ENCODE results near the gene ZFR2.

DNA sequence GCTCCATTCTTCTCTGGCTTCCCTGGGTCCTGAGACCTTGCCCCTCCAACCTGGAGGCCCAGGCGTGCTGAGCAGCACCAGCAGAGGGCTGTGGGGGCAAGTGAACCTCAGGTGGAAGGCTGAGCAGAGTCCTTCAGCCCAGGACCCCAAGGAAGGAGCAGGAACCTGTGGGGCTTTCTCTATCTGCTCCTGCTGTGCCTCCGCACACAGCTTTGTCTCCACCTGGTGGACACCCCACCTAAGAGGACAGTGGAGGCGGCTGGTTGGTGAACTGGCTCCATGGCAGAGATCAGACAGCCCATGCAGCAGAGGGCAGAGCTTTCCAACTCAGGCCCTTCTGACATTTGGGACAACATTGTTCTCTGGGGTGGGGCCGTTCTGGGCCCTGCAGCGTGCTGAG is 19.7 kb downstream of the ZFR2 start:
- TF ChIP-seq YY1 (IDR thresholded peaks at IDR 0.05) (no peak), EGR1 (IDR thresholded peaks at IDR 0.05; ENCODE audit: low read depth in 2 of 2) (no peak), FOXA1 (IDR thresholded peaks at IDR 0.05) (no peak), GABPA (IDR thresholded peaks at IDR 0.05 in 1 of 2, conservative IDR thresholded peaks at IDR 0.05 in 1 of 2) (no peak)
- TF ChIP-seq, protein P1, sequence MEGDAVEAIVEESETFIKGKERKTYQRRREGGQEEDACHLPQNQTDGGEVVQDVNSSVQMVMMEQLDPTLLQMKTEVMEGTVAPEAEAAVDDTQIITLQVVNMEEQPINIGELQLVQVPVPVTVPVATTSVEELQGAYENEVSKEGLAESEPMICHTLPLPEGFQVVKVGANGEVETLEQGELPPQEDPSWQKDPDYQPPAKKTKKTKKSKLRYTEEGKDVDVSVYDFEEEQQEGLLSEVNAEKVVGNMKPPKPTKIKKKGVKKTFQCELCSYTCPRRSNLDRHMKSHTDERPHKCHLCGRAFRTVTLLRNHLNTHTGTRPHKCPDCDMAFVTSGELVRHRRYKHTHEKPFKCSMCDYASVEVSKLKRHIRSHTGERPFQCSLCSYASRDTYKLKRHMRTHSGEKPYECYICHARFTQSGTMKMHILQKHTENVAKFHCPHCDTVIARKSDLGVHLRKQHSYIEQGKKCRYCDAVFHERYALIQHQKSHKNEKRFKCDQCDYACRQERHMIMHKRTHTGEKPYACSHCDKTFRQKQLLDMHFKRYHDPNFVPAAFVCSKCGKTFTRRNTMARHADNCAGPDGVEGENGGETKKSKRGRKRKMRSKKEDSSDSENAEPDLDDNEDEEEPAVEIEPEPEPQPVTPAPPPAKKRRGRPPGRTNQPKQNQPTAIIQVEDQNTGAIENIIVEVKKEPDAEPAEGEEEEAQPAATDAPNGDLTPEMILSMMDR (IDR thresholded peaks at IDR 0.05; ENCODE audit: low read depth, low read length, missing input control), result peak; percentile 26
- TF ChIP-seq, protein P2, sequence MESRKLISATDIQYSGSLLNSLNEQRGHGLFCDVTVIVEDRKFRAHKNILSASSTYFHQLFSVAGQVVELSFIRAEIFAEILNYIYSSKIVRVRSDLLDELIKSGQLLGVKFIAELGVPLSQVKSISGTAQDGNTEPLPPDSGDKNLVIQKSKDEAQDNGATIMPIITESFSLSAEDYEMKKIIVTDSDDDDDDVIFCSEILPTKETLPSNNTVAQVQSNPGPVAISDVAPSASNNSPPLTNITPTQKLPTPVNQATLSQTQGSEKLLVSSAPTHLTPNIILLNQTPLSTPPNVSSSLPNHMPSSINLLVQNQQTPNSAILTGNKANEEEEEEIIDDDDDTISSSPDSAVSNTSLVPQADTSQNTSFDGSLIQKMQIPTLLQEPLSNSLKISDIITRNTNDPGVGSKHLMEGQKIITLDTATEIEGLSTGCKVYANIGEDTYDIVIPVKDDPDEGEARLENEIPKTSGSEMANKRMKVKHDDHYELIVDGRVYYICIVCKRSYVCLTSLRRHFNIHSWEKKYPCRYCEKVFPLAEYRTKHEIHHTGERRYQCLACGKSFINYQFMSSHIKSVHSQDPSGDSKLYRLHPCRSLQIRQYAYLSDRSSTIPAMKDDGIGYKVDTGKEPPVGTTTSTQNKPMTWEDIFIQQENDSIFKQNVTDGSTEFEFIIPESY (IDR thresholded peaks at IDR 0.05), result no peak
- TF ChIP-seq, protein P3, sequence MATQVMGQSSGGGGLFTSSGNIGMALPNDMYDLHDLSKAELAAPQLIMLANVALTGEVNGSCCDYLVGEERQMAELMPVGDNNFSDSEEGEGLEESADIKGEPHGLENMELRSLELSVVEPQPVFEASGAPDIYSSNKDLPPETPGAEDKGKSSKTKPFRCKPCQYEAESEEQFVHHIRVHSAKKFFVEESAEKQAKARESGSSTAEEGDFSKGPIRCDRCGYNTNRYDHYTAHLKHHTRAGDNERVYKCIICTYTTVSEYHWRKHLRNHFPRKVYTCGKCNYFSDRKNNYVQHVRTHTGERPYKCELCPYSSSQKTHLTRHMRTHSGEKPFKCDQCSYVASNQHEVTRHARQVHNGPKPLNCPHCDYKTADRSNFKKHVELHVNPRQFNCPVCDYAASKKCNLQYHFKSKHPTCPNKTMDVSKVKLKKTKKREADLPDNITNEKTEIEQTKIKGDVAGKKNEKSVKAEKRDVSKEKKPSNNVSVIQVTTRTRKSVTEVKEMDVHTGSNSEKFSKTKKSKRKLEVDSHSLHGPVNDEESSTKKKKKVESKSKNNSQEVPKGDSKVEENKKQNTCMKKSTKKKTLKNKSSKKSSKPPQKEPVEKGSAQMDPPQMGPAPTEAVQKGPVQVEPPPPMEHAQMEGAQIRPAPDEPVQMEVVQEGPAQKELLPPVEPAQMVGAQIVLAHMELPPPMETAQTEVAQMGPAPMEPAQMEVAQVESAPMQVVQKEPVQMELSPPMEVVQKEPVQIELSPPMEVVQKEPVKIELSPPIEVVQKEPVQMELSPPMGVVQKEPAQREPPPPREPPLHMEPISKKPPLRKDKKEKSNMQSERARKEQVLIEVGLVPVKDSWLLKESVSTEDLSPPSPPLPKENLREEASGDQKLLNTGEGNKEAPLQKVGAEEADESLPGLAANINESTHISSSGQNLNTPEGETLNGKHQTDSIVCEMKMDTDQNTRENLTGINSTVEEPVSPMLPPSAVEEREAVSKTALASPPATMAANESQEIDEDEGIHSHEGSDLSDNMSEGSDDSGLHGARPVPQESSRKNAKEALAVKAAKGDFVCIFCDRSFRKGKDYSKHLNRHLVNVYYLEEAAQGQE (IDR thresholded peaks at IDR 0.05), result no peak
